ENCODE results near the gene ME2.

ME2 gene

DNA sequence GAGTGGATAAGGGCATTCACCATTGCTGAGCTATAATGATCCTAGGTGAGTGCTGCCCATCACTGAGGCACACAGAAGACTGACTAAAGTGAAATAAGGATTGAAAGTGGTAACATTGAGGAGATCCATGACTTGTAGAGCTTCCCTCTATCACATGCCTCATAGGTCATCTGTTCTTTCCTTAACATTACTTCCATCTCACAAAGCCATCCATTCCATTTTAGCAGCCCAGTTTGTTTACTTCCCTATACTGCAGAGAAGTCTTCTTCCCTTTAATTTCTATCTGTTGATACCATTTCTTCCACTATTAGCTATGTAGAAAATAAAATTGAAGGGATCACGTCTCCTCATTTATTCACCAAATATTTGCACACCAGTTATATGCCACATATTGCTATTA, 32.1 kb downstream of the ME2 start:
- TF ChIP-seq, protein P1, sequence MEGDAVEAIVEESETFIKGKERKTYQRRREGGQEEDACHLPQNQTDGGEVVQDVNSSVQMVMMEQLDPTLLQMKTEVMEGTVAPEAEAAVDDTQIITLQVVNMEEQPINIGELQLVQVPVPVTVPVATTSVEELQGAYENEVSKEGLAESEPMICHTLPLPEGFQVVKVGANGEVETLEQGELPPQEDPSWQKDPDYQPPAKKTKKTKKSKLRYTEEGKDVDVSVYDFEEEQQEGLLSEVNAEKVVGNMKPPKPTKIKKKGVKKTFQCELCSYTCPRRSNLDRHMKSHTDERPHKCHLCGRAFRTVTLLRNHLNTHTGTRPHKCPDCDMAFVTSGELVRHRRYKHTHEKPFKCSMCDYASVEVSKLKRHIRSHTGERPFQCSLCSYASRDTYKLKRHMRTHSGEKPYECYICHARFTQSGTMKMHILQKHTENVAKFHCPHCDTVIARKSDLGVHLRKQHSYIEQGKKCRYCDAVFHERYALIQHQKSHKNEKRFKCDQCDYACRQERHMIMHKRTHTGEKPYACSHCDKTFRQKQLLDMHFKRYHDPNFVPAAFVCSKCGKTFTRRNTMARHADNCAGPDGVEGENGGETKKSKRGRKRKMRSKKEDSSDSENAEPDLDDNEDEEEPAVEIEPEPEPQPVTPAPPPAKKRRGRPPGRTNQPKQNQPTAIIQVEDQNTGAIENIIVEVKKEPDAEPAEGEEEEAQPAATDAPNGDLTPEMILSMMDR (conservative IDR thresholded peaks at IDR 0.05; ENCODE audit: control insufficient read depth, insufficient read depth, low read depth, low read length): no peak
- DNase-seq (ENCODE audit: low read depth): no peak

DNA sequence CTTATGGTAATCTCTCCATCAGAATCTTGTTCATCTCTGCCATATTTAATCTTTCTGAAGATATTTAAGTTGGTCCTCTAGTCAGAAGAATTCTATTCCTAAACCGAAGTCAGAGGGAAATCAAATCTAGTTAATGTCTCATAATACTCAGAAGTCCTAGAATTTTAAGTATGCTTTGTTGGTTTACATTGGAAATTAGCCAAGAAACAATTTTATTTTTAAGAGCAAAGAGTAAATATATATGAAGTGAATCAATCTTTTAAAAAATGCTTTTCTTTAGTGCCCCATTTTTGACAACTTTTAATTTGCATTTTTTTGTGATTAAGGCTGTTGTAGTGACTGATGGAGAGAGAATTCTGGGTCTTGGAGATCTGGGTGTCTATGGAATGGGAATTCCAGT, 38.1 kb downstream of the ME2 start:
- H3K4me3 ChIP-seq (ENCODE audit: control insufficient read depth, low read depth, low read length): no peak overlapping the region
- TF ChIP-seq, protein P1 (conservative IDR thresholded peaks at IDR 0.05; ENCODE audit: control insufficient read depth, insufficient read depth, low read depth, low read length): no peak
- DNase-seq (ENCODE audit: low read depth): peak; percentile 1

More for the DNA sequence above, 32.1 kb downstream of the ME2 start:
- no peak overlapping the region for H3K4me3 ChIP-seq (ENCODE audit: control insufficient read depth, low read depth, low read length)

DNA sequence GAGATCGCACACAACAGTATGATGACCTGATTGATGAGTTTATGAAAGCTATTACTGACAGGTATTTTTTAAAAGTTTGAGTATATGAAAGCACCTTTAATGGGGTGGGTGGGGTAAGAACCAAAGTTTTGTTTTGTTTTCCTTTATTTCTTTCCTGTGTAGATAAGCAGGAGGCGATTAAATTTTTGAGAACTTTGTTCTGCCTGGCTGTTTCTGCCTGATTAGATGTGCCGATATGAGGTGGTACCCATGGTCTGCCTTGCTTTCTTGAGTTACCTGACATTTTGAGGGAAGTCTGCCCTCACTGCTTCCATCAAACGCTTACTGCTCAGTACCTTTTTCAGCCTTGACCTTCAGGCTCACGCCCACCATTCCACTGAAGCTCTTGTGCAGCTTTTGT, 39.2 kb downstream of the ME2 start:
- no peak overlapping the region for H3K4me3 ChIP-seq (ENCODE audit: control insufficient read depth, low read depth, low read length)
- DNase-seq (ENCODE audit: low read depth): no peak
- TF ChIP-seq, protein P1 (conservative IDR thresholded peaks at IDR 0.05; ENCODE audit: control insufficient read depth, insufficient read depth, low read depth, low read length): no peak

DNA sequence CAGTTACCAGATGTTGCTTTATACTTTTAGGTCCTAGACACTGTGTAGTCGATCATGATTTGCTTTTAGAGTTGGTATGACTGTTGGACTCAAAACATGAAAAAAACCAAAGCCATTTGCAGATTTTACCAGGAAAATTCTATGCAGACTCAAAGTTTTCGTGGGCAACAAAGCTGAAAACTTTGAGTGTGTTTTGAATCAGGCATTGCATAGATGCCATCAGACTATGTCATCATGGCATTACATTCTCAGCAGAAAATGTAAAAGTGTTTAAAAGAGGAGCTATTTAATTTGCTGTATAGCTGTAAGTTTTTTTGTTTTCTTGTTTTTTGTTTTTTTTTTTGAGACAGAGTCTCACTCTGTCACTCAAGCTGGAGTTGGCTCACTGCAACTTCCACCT, 45.5 kb downstream of the ME2 start:
- TF ChIP-seq, protein P1 (conservative IDR thresholded peaks at IDR 0.05; ENCODE audit: control insufficient read depth, insufficient read depth, low read depth, low read length): no peak
- no peak overlapping the region for H3K4me3 ChIP-seq (ENCODE audit: control insufficient read depth, low read depth, low read length)
- no peak for DNase-seq (ENCODE audit: low read depth)

DNA sequence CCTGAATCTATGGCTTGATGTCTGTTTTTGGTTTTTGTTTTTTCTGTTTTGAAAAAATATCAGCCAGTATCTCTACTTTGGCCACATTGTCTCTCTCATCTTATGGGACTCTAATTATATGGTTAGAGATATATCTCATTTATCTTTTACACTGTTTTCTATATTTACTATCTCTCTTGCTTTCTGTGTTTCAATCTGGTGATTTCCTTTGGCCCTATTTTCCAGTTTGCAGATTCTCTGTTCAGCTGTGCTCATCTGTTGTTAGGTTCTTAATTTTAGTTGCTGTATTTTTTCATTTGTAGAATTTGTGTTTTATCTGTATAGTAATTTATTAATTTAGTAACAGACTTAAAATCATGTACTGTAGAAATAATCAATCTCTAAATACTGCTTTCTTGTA, 47.6 kb downstream of the ME2 start:
- TF ChIP-seq, protein P1 (conservative IDR thresholded peaks at IDR 0.05; ENCODE audit: control insufficient read depth, insufficient read depth, low read depth, low read length): no peak
- no peak overlapping the region for H3K4me3 ChIP-seq (ENCODE audit: control insufficient read depth, low read depth, low read length)
- DNase-seq (ENCODE audit: low read depth): no peak

DNA sequence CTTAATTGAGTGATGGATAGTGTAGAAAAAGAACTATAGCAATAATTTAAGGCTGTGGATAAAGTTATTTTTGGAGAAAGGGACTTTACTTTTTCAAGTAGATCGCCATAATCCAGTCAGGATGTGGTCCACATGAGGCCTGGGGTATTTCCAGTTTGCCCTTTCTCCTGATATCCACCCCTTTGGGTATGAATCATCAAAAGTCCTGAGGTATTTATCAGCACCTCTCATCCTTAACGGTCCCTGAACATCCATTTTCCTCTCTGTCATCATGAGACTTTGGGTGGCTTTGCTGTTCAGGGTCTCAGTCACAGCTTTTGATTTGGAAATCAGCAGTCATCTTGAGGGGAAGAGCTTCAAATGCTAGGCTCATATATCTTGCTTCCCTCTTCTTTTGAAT, 49.6 kb downstream of the ME2 start:
- H3K4me3 ChIP-seq (ENCODE audit: control insufficient read depth, low read depth, low read length): no peak overlapping the region
- TF ChIP-seq, protein P1 (conservative IDR thresholded peaks at IDR 0.05; ENCODE audit: control insufficient read depth, insufficient read depth, low read depth, low read length): no peak
- peak; percentile 42 for DNase-seq (ENCODE audit: low read depth)

DNA sequence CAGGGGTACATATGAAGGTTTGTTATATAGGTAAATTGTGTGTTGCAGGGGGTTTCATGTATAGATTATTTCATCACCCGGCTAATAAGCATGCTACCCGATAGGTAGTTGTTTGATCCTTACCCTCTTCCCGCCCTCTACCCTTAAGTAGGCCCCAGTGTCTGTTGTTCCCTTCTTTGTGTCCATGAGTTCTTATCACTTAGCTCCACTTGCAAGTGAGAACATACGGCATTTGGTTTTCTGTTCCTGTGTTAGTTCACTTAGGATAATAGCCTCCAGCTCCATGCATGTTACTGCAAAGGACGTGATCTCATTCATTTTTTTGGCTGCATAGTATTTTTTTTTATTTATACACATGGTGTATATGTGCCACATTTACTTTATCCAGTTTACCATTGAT, 54.8 kb downstream of the ME2 start:
- no peak overlapping the region for H3K4me3 ChIP-seq (ENCODE audit: control insufficient read depth, low read depth, low read length)
- no peak for DNase-seq (ENCODE audit: low read depth)
- TF ChIP-seq, protein P1 (conservative IDR thresholded peaks at IDR 0.05; ENCODE audit: control insufficient read depth, insufficient read depth, low read depth, low read length): no peak

Data from fibroblast of mammary gland (primary cell).